GM12873 (cell line): Measurements from ENCODE around the gene HOXB6.

ENCODE experiments used
- TF ChIP-seq, protein P1 (sequence below): IDR thresholded peaks from 2 replicates; pipeline ENCODE4 v1.5.1; 2012; ENCODE audit warnings: low read depth, mild to moderate bottlenecking, moderate library complexity, low read length, control low read depth; ENCODE audit not compliant: insufficient read depth; ENCODE audit errors: missing control alignments

The HOXB6 gene

GRCh38 chr17:48604770-48605329 is at the start of gene HOXB6:
HOXB6 (minus strand) TSS chr17:48604986; CDS start chr17:48598150, 6,836 bp downstream.
- TF ChIP-seq, protein P1, sequence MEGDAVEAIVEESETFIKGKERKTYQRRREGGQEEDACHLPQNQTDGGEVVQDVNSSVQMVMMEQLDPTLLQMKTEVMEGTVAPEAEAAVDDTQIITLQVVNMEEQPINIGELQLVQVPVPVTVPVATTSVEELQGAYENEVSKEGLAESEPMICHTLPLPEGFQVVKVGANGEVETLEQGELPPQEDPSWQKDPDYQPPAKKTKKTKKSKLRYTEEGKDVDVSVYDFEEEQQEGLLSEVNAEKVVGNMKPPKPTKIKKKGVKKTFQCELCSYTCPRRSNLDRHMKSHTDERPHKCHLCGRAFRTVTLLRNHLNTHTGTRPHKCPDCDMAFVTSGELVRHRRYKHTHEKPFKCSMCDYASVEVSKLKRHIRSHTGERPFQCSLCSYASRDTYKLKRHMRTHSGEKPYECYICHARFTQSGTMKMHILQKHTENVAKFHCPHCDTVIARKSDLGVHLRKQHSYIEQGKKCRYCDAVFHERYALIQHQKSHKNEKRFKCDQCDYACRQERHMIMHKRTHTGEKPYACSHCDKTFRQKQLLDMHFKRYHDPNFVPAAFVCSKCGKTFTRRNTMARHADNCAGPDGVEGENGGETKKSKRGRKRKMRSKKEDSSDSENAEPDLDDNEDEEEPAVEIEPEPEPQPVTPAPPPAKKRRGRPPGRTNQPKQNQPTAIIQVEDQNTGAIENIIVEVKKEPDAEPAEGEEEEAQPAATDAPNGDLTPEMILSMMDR = no peak

DNA sequence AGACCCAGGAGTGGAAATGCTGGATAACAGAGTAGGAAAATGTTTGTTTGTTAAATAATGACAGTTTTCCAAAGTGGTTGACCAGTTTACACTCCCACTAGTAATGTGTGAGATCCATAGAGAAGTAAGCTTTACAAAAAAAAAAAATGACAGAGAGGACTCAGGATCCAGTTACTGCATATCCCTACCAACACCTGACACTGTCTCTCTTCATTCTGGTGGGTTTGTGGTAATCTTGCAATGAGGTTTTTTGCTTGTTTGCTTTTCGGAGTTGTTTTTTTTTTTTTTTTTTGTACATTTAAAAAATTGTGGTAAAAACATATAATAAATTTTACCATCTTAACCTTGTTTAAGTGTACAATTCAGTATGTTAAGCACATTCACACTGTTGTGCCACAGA is 45.0 kb upstream of the HOXB6 start:
- TF ChIP-seq, protein P1 = no peak

DNA sequence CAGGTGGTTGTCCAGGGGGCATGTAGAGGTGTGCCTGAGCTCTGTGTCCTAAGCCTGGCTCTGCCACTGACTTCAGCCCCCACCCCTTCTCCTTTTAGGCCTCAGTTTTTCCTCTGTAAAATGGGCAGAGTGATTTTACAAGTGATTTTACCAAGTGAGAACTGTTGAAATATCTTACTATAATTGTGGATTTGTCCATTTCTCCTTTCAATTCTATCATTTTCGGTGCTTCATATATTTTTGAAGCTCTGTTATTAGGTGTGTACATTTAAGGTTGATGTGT is 43.1 kb upstream of the HOXB6 start:
- TF ChIP-seq, protein P1 = no peak

DNA sequence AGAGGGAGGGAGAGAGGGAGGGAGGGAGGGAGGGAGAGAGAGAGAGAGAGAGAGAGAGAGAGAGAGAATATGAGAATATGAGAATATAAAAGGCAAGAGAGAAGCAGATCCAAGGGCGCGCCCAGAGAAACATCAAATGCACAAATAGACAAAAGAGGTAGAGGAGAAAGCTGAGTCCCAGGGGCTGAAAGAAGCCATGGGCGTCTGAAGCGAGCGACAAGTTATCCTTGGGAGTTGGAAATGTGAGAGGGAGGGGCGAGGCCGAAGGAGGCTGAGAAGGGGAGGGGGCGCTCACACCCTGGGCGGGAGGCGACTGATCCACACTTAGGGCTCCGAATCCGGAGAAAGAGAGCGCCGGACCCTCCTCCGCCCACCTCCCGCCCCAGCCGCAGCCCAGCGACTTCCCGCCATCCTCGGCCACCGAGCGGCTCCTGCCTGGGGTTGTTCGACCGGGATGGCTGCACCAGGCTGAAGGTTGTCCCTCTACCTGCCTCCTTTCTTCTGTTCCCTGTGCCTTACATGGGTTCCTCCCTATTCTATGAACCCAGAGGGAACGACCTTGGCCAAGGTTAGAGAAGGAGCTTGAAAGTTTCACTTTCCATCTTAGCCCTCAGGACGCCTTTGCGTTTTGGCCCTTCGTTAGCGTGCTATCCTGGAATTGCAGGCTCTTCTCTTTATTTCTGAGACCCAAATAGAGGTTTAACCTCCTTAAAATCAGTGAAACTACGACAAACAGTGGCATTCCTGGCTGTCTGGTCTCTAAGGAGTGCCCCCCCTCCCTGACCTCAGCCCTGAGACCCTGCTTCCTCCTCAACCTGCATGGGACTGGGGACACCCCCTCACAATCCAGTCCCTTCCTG is 42.5 kb upstream of the HOXB6 start:
- TF ChIP-seq, protein P1 = no peak

DNA sequence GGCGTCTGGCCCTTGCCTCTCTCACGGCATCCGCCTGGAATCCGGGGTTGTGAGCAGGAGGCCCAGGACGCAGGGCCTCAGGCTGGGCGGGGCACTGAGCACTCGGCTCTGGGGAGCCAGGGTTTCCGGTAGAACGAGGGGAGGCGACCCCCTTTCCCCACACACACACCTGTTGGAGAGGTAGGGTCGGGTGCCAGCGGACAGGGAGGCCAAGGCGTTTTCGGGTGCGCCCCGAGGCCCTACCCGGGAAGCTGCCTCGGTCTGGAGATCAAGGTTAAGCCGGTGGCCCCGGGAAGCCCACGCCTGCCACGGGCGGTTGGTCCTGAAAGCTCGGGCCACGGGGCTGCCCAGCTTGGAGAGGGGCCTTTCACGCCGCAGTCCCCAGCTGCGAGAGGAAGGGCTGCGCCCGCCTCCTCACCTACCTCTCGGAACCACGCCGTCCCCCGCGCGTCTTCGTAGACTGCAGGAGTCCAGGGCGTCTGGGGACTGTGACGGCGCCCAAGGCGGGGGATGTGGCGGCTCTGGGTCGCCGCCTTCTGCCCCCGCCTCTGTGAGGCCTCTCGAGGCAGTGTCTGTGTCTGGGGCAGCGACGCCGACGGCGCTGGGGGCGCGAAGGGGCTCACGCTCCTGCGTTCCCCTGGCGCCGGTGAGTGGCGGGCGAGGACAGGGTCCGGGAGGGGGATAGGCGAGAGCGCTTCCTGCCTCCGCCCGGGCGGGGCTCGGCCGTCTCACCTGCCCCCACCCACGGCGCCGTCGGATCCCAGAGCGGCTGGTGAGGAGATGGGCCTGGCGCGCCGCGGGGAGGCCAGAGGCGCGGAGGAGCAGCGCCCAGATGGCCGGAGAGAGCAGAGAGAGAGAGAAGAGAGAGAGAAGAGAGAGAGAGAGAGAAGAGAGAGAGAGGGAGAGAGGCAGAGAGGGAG is 41.7 kb upstream of the HOXB6 start:
- TF ChIP-seq, protein P1 = no peak

DNA sequence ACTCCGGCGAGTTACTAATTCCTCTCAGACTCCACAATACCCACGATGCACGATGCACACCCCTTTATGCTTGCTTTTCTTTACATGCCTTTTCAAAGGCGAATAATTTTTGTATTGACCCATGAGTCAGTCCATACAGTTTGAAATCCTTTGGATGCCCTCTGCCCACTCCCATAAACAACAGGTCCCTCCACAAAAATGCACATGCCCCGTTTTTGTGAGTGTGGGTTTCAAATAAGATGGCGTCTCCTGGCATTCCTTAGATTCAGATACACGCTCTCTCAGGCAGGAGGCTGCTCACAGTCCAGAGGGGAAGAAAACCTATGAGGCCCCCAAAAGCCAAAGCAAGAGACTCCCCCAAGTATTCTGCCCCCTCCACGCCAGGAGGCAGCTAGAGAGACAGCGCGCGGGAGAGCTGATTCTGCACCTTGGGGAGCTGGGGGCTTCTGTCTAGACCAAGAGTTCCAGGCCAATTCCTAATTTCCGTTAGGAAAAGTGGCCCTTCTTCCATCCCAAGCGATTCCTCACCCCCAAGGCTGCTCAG is 40.9 kb upstream of the HOXB6 start:
- TF ChIP-seq, protein P1 = no peak

GRCh38 chr17:48644910-48645557 is 40.2 kb upstream of the HOXB6 start:
- TF ChIP-seq, protein P1 = no peak
